HEK293 (cell line): ENCODE data around the gene ANGPT4.

Experiments used
- CTCF ChIP-seq: fragments of 450-650 bp; formaldehyde crosslinking; IDR thresholded peaks from 2 replicates; pipeline ENCODE4 v1.5.1; 2016; ENCODE audit warnings: missing biosample characterization, missing genetic modification characterization
- ZNF610 ChIP-seq: fragments of 450-650 bp; formaldehyde crosslinking; IDR thresholded peaks from 2 replicates; pipeline ENCODE4 v1.5.1; 2016; ENCODE audit warnings: missing biosample characterization, missing genetic modification characterization, borderline replicate concordance

DNA sequence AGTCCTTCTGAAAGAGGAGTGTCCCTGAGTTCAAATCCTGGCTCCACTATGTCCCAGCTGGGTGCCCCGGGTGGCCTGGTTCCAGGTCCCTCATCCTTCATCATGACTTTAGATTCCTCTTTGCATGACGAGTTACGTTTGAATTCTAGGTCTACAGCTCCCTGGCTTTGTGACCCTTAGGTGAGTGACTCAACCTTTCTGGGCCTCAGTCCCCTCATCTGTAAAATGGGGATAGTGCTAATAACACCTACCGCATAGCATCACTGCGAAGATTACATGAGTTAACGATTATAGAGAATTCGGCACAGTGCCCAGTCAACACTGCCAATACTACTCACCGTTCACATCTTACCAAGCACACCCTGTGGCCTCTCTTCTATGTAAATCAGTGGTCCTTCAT is 46.5 kb upstream of the ANGPT4 start:
- no peak for TF ChIP-seq CTCF
- TF ChIP-seq ZNF610 (tag by site-specific recombination) = no peak
